Adrenal gland (tissue), 12 donors: ENCODE results near the gene IL11. TPM values are rescaled to one million over a fixed set of nuclear protein-coding genes. Genes with fewer than 3 reads are reported as not detected.

ENCODE experiments used
- DNase-seq, 7 donors: peaks; one replicate each; pipeline ENCODE4 v3.0.0-alpha.2; 2019 to 2020
- H3K27ac ChIP-seq, 5 donors: fragments of 200-600 bp; sonication (generic) in 4 of 5; 1 replicate in 3 of 5; 2 replicates in 2 of 5; pipeline versions ENCODE4 v1.5.1 to v1.8.0; 2016 to 2020; ENCODE audit warnings: mild to moderate bottlenecking in 1 of 5
- H3K27me3 ChIP-seq: fragments of 200-600 bp; 2 replicates; pipeline ENCODE4 v1.8.0; 2021
- H3K36me3 ChIP-seq, 2 donors: fragments of 200-600 bp; replicated peaks in 1 of 2; 1 replicate in 1 of 2; 2 replicates in 1 of 2; pipeline versions ENCODE4 v1.5.1 to v1.8.0; 2018 to 2022
- H3K4me1 ChIP-seq, 2 donors: fragments of 200-600 bp; replicated peaks in 1 of 2; 1 replicate in 1 of 2; 2 replicates in 1 of 2; pipeline versions ENCODE4 v1.5.1 to v1.8.0; 2018 to 2021
- H3K4me3 ChIP-seq, 4 donors: fragments of 200-600 bp; sonication (generic) in 3 of 4; one replicate each; pipeline ENCODE4 v1.5.1; 2016 to 2018
- H3K9me3 ChIP-seq, 3 donors: fragments of 200-600 bp; sonication (generic) in 1 of 3; replicated peaks in 1 of 3; 1 replicate in 2 of 3; 2 replicates in 1 of 3; pipeline versions ENCODE4 v1.5.1 to v1.8.0; 2016 to 2021
- CTCF ChIP-seq, 6 experiments: fragments of 450-650 bp in 4 of 6; fragments of 200-600 bp in 2 of 6; sonication (generic) in 1 of 6; IDR thresholded peaks; 1 replicate in 5 of 6; 2 replicates in 1 of 6; pipeline versions ENCODE4 v1.5.1 to v1.8.0; 2016 to 2021; ENCODE audit warnings: antibody characterized with exemption in 6 of 6, mild to moderate bottlenecking in 2 of 6, moderate library complexity in 1 of 6
- POLR2A ChIP-seq, 2 donors: fragments of 450-650 bp; IDR thresholded peaks; one replicate each; pipeline ENCODE4 v1.6.1; 2017; ENCODE audit warnings: antibody characterized with exemption in 2 of 2, mild to moderate bottlenecking in 2 of 2, moderate library complexity in 1 of 2
- WGBS, 4 donors: extraction: QIAGEN DNeasy Blood & Tissue Kit in 2 of 4; methylation state at CpG; one replicate each; pipeline versions ENCODE4 v1.1.5 to v1.1.7; 2013 to 2017; 5-methylcytosine and 5-hydroxymethylcytosine counted together
- intact Hi-C, 2 donors: fragments of 100-400 bp; cut with DNase I; formaldehyde crosslinking; loops; one replicate each; pipeline versions ENCODE4 v1.14.1 to v1.15.0; 2022 to 2023
- polyA plus RNA-seq, 3 donors: library from polyadenylated mRNA; stranded (reverse); fragments of 200-250 nt in 2 of 3; fragments of 350-450 nt in 1 of 3; fragmentation: Illumina TruSeq in 1 of 3; extraction: RNeasy Lipid Tissue Mini Kit (QIAGEN cat#74804) in 1 of 3; gene quantifications; one replicate each; pipeline ENCODE4 v1.2.3, GENCODE V29; 2013 to 2014
- total RNA-seq, 9 donors: library from RNA; depleted of rRNA in 4 of 9; stranded (reverse); fragments of >200 nt in 4 of 9; fragments of 120-200 nt in 1 of 9; fragmentation: NEBNext Ultra II Directional in 1 of 9; extraction: Animal tissue kit (Norgen Biotek cat#: 25700) in 1 of 9; gene quantifications; one replicate each; pipeline versions ENCODE4 v1.1.0 to v1.2.4, GENCODE V29; 2013 to 2023
- donor health status: healthy with polysubstance abuse.
- donor health status: Bipolar disorder and iron deficiency.
- donor health status: DM: yes; HTN: yes; CAD: no.
- donor health status: DM: no; HTN: no; CAD: no.
- donor health status: DM: no; HTN: no; CAD: no.
- donor health status: DM: yes; HTN: yes; CAD: no.

Gene IL11
- total and polyA plus RNA-seq, 12 donors, result 0.17 to 1.1 (median 0.26) TPM; not detected in 8

GRCh38 chr19:55383279-55384130 is 13.2 kb upstream of the IL11 start:
- TF ChIP-seq POLR2A (IDR thresholded peaks at IDR 0.05), result peak; percentile 45 to 67
- TF ChIP-seq CTCF (IDR thresholded peaks at IDR 0.05), result peak in 2 of 6 experiments; percentile 20 to 38
- Histone ChIP-seq H3K27me3 (no peaks in the 10 kb centered on the region), H3K4me3 (peak overlapping the region in 1 of 4 donors; percentile 85), H3K36me3 (peaks cover 0 to 16% of the 10 kb centered on the region in 2 donors), H3K27ac (peak overlapping the region in 3 of 5 donors; percentile 87 to 96 (median 95)), H3K9me3 (no peaks in the 10 kb centered on the region), H3K4me1 (peaks cover 30 to 33% of the 10 kb centered on the region in 2 donors)
- DNase-seq, result peak; percentile 49 to 84 (median 71)
- intact Hi-C loops, result loop anchor here in 1 of 2 donors (5.0 kb wide), 1 partner anchor 81 kb away; no protein-coding TSS in a partner anchor
- WGBS, 4 donors, result 4 to 21% (median 6%) methylated on average over 13 to 88 of the region's 88 CpGs

- H3K4me3 ChIP-seq, result no peak overlapping the region
- no peaks in the 10 kb centered on the region for H3K27me3 ChIP-seq
- no peak overlapping the region for H3K27ac ChIP-seq
- DNase-seq, result no peak
- TF ChIP-seq POLR2A (IDR thresholded peaks at IDR 0.05) (no peak), CTCF (IDR thresholded peaks at IDR 0.05) (no peak)
- peaks cover 0 to 7% of the 10 kb centered on the region in 2 donors for H3K36me3 ChIP-seq
- intact Hi-C loops, result loop anchor here in 1 of 2 donors (5.0 kb wide), 1 partner anchor 80 kb away; no protein-coding TSS in a partner anchor
- no peaks in the 10 kb centered on the region for H3K9me3 ChIP-seq
- peaks cover 24 to 25% of the 10 kb centered on the region in 2 donors for H3K4me1 ChIP-seq
- 98 to 100% (median 100%) methylated on average over 3 of the region's 3 CpGs for WGBS, 4 donors
These were observed 12.3 kb upstream of the IL11 start for GRCh38 chr19:55382522-55383054.

- no peaks in the 10 kb centered on the region for H3K9me3 ChIP-seq
- H3K4me1 ChIP-seq, result peaks cover 18 to 19% of the 10 kb centered on the region in 2 donors
- intact Hi-C loops, result loop anchor here in 1 of 2 donors (5.0 kb wide), 1 partner anchor 80 kb away; no protein-coding TSS in a partner anchor
- H3K27ac ChIP-seq, result no peak overlapping the region
- WGBS, 4 donors, result 96 to 99% (median 97%) methylated on average over 5 of the region's 5 CpGs
- H3K4me3 ChIP-seq, result no peak overlapping the region
- H3K36me3 ChIP-seq, result peaks cover 0 to 1% of the 10 kb centered on the region in 2 donors
- no peak for DNase-seq
- TF ChIP-seq POLR2A (IDR thresholded peaks at IDR 0.05) (no peak), CTCF (IDR thresholded peaks at IDR 0.05) (no peak)
- no peaks in the 10 kb centered on the region for H3K27me3 ChIP-seq
These were observed 11.8 kb upstream of the IL11 start for GRCh38 chr19:55382013-55382412.

- WGBS, 4 donors, result 73 to 82% (median 78%) methylated on average over 9 to 11 of the region's 11 CpGs
- intact Hi-C loops, result no loop called here
- Histone ChIP-seq H3K27me3 (peaks cover 13% of the 10 kb centered on the region), H3K27ac (no peak overlapping the region), H3K9me3 (no peaks in the 10 kb centered on the region), H3K4me3 (no peak overlapping the region), H3K4me1 (peaks cover 5 to 6% of the 10 kb centered on the region in 2 donors), H3K36me3 (no peaks in the 10 kb centered on the region)
- TF ChIP-seq POLR2A (IDR thresholded peaks at IDR 0.05) (no peak), CTCF (IDR thresholded peaks at IDR 0.05) (no peak)
- DNase-seq, result no peak
These were observed 8.9 kb upstream of the IL11 start for GRCh38 chr19:55379174-55379573.
